Activated B cell treated with CpG ODN at 0.5 μM for 24 hours (primary cell): ENCODE results near the gene IGSF21. TPM values are rescaled to one million over a fixed set of nuclear protein-coding genes. Genes with fewer than 3 reads are reported as not detected.

Experiments
- ATAC-seq: fragments of 200-7000 bp; cut with Tn5 transposase; one replicate; pipeline ENCODE4 v1.10.0; 2021; ENCODE audit warnings: low read depth, mild to moderate bottlenecking, moderate library complexity
- CTCF ChIA-PET: fragments of 350-600 bp; sonication (Branson Sonifier 250); formaldehyde crosslinking; loops from one replicate; lab custom pipeline; 2021; ENCODE audit warnings: antibody characterized with exemption; lab: Charles Lee
- POLR2A ChIA-PET: fragments of 350-600 bp; sonication (Branson Sonifier 250); formaldehyde crosslinking; loops from one replicate; lab custom pipeline; 2021; ENCODE audit warnings: antibody characterized with exemption; lab: Charles Lee
- DNase-seq: peaks from one replicate; pipeline ENCODE4 v3.0.0; 2022
- H3K27ac Mint-ChIP-seq: one replicate; pipeline ENCODE4 v1.8.0; 2020; ENCODE audit warnings: mixed read lengths
- H3K27me3 Mint-ChIP-seq: one replicate; pipeline ENCODE4 v1.8.0; 2021; ENCODE audit warnings: mixed read lengths
- H3K36me3 Mint-ChIP-seq: one replicate; pipeline ENCODE4 v1.8.0; 2021; ENCODE audit warnings: low read depth, mixed read lengths
- H3K4me1 Mint-ChIP-seq: one replicate; pipeline ENCODE4 v1.8.0; 2021; ENCODE audit warnings: mixed read lengths
- H3K4me3 Mint-ChIP-seq: one replicate; pipeline ENCODE4 v1.8.0; 2020; ENCODE audit warnings: mild to moderate bottlenecking, mixed read lengths
- H3K9me3 Mint-ChIP-seq: one replicate; pipeline ENCODE4 v1.8.0; 2020; ENCODE audit warnings: mixed read lengths
- intact Hi-C: fragments of 100-400 bp; cut with micrococcal nuclease; formaldehyde crosslinking; loops from one replicate; pipeline ENCODE4 v1.15.1; 2024
- total RNA-seq: library from RNA; stranded (reverse); gene quantifications from 2 replicates; pipeline ENCODE4 v1.2.3, GENCODE V29; 2022
- TF ChIP-seq, protein P1 (sequence below): fragments of 200-600 bp; IDR thresholded peaks from one replicate; pipeline ENCODE4 v1.8.0; 2022; ENCODE audit warnings: antibody characterized with exemption, mild to moderate bottlenecking

IGSF21 gene
- total RNA-seq, 1 donor from 2014 or later = not detected

DNA sequence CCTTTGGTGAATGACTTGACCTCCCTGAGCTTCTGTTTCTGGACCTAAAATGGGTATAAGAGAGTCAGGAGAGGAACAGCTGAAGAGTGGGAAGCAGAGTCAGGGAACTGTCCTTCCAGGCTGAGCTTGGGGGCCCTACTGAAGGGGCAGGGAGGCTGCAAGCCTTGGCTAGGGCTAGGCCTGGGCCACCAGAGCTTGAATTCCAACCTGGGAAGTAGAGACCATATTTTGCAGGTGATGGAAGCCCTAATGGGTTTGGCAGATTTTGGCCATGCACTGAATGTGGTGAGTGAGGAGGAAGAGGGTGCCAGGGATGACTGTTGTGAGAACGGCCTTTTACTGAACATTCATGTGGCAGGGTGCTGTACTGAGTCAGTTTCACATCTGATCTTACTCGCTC lies 303.7 kb downstream of the IGSF21 start:
- Mint-ChIP-seq H3K27ac (no peak overlapping the region), H3K9me3 (peaks cover 16% of the 10 kb centered on the region), H3K4me1 (no peaks in the 10 kb centered on the region), H3K4me3 (no peak overlapping the region), H3K36me3 (no peaks in the 10 kb centered on the region), H3K27me3 (peaks cover 9% of the 10 kb centered on the region)
- ATAC-seq (no peak), DNase-seq (no peak)
- ChIA-PET CTCF (no interaction called here), POLR2A (no interaction called here)
- TF ChIP-seq, protein P1, sequence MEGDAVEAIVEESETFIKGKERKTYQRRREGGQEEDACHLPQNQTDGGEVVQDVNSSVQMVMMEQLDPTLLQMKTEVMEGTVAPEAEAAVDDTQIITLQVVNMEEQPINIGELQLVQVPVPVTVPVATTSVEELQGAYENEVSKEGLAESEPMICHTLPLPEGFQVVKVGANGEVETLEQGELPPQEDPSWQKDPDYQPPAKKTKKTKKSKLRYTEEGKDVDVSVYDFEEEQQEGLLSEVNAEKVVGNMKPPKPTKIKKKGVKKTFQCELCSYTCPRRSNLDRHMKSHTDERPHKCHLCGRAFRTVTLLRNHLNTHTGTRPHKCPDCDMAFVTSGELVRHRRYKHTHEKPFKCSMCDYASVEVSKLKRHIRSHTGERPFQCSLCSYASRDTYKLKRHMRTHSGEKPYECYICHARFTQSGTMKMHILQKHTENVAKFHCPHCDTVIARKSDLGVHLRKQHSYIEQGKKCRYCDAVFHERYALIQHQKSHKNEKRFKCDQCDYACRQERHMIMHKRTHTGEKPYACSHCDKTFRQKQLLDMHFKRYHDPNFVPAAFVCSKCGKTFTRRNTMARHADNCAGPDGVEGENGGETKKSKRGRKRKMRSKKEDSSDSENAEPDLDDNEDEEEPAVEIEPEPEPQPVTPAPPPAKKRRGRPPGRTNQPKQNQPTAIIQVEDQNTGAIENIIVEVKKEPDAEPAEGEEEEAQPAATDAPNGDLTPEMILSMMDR = no peak
- intact Hi-C loops = no loop called here

DNA sequence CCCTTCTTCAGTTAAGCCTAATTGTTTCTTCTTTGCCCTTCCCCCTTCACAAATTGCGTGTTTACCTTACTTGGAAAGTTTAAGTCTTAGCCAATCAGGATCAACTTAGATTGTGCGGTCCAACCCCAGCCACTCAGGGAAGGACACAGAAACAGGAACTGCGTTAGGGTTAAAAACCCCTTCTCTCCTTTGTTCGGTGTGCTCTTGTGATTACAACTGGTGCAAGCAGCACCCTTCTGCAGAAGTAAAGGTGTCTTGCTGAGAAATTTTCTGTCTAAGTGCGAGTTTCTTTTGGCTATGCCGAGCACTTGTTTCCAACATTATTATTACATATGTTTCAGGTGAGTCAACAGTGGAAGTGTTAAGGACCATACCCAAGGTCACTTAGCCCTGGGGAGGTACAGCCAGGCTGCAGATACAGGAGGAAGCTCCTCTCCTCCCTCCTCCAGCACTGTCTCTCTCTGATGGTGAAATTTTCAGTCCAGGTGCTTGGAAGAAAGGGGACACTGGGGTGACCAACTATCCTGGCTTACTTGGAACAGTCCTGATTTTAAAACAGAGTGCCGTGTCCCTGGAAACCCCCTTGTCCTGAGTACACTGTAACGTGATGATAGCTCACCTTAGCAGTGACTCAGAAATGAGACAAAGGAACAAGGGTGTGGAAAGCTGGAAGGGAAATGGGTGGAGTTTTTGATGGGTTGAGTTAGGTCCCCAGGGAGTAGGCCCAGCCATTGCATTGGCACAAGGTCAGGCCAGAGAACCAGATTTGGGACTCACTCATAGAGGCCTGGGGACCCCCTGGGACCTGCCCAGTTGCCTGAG lies 304.4 kb downstream of the IGSF21 start:
- Mint-ChIP-seq H3K9me3 (peaks cover 16% of the 10 kb centered on the region), H3K4me1 (no peaks in the 10 kb centered on the region), H3K36me3 (no peaks in the 10 kb centered on the region), H3K27me3 (peaks cover 9% of the 10 kb centered on the region), H3K27ac (no peak overlapping the region), H3K4me3 (no peak overlapping the region)
- CTCF ChIA-PET = no interaction called here
- TF ChIP-seq, protein P1 = no peak
- intact Hi-C loops = no loop called here
- ATAC-seq (no peak), DNase-seq (no peak)
- POLR2A ChIA-PET = no interaction called here

DNA sequence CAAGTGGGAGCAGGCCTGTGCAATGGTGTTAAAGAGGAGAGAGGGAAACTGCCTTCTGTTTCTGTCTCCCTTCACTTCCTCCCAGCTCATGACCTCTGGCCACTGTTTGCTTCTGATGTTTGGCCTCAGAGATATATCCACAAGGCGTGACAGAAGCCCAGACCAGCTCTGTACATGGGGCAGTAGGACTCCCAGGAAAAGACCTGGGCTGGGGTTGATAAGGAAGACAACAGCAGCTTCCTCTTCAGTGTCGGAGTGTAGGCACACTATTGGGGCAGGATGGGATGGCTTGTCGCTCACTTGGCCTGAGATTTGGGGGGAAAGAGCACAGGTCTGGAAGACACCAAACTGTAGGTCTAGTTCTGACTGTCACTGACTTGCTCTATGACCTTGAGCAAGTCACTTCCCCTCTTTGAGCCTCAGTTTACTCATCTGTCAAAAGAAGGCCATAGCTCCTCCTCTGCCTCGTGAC lies 305.3 kb downstream of the IGSF21 start:
- Mint-ChIP-seq H3K4me3 (no peak overlapping the region), H3K9me3 (peaks cover 16% of the 10 kb centered on the region), H3K27ac (no peak overlapping the region), H3K27me3 (peaks cover 9% of the 10 kb centered on the region), H3K4me1 (no peaks in the 10 kb centered on the region), H3K36me3 (no peaks in the 10 kb centered on the region)
- ChIA-PET CTCF (no interaction called here), POLR2A (no interaction called here)
- TF ChIP-seq, protein P1 = no peak
- ATAC-seq (no peak), DNase-seq (no peak)
- intact Hi-C loops = no loop called here

DNA sequence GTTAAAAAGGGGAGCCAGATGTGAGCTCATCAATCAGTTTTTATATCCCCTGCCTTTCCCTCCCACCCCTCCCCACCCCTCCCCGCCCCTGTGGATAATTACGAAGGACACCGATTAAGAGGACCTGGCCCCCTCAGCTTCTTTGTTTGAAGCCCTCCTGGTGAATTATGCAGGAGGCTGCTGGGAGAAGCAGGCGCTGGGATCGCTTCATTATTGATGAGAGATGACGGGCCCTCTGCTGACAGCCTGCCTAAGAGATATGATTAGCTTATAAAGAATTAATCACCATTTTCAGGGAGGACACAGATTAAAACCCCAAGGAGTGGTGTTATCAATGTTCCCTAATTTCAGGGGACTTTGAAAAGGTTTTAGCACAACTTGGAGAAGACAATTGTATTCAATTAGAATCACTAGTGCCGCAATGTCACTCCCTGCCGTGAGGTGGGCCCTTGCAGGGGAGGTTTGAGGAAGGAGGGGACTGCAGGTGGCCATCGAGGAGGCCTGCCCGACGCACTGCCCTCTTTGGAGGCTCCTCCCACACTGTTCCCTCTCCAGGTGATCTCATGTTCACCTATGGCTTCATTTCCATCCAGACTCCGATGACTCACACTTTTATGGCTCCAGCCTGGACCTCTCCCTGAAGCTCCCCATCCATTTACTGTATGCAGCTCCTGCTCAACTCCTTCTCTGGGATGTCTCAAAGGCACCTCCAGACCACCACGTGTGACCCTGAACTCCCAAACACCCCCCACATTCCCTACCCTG lies 306.1 kb downstream of the IGSF21 start:
- Mint-ChIP-seq H3K27me3 (peaks cover 9% of the 10 kb centered on the region), H3K9me3 (peaks cover 16% of the 10 kb centered on the region), H3K4me3 (no peak overlapping the region), H3K27ac (no peak overlapping the region), H3K4me1 (no peaks in the 10 kb centered on the region), H3K36me3 (no peaks in the 10 kb centered on the region)
- ChIA-PET POLR2A (no interaction called here), CTCF (no interaction called here)
- ATAC-seq = no peak
- DNase-seq = no peak
- intact Hi-C loops = no loop called here
- TF ChIP-seq, protein P1 = no peak

DNA sequence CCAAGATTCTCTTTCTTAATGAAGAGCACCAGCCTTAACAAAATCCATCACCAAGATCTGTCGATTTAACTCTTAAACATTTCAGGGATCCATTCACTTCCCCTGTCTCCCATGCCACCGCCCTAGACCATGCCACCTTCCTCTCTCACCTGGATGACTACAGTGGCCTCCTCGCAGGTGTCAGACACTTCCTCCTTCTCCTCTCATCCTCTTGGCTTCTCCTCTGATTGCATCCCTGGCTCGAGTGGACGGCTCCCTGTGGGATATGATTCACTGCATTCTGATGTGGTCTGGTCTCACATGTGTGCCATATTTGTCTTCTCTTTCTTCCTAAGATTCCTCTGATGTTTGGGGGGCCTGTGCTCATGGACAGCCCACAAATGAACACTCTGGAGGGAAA lies 306.7 kb downstream of the IGSF21 start:
- H3K9me3 Mint-ChIP-seq = peaks cover 16% of the 10 kb centered on the region
- intact Hi-C loops = no loop called here
- POLR2A ChIA-PET = no interaction called here
- no peak for ATAC-seq
- no peaks in the 10 kb centered on the region for H3K36me3 Mint-ChIP-seq
- peaks cover 9% of the 10 kb centered on the region for H3K27me3 Mint-ChIP-seq
- no peak overlapping the region for H3K27ac Mint-ChIP-seq
- TF ChIP-seq, protein P1 = no peak
- no peak for DNase-seq
- no peak overlapping the region for H3K4me3 Mint-ChIP-seq
- CTCF ChIA-PET = no interaction called here
- no peaks in the 10 kb centered on the region for H3K4me1 Mint-ChIP-seq
